ENCODE data around the gene NDUFS4.

- TF ChIP-seq CTCF (IDR thresholded peaks at IDR 0.05; ENCODE audit: low read depth, low read length) (no peak), MAX (IDR thresholded peaks at IDR 0.05; ENCODE audit: low read depth, low read length) (no peak), POLR2A (IDR thresholded peaks at IDR 0.05; ENCODE audit: extremely low read depth, insufficient read length) (no peak)
Measured at GRCh38 chr5:53649352-53649751, 88.9 kb downstream of the NDUFS4 start.

Data from NB4 (cell line).